ENCODE measurements around the gene TPGS1. TPM values are rescaled to one million over a fixed set of nuclear protein-coding genes. Genes with fewer than 3 reads are reported as not detected.

The TPGS1 gene
- total RNA-seq, 2 experiments from 2014 or later, result 8.9 to 9.3 TPM

- H3K9me3 Mint-ChIP-seq, result peaks cover 2% of the 10 kb centered on the region
These were observed 12.9 kb upstream of the TPGS1 start for GRCh38 chr19:494171-495080.

GRCh38 chr19:495081-495401 is 12.3 kb upstream of the TPGS1 start:
- intact Hi-C loops (cut with micrococcal nuclease), result no loop called here
- ATAC-seq (no peak), DNase-seq (no peak)
- Mint-ChIP-seq H3K4me3 (no peak overlapping the region), H3K9me3 (peaks cover 2% of the 10 kb centered on the region), H3K27ac (no peak overlapping the region), H3K27me3 (peaks cover 18% of the 10 kb centered on the region), H3K36me3 (ENCODE audit: low read depth) (no peaks in the 10 kb centered on the region), H3K4me1 (ENCODE audit: low read depth) (peaks cover 2% of the 10 kb centered on the region)
- ChIA-PET POLR2A (interaction anchor here (0.9 to 1.3 kb wide), 2 partner anchors 8 to 12 kb away, joined by 4 to 5 read pairs; partner anchors contain the start of gene TPGS1), CTCF (interaction anchor here (1.3 to 3.0 kb wide), 4 partner anchors 10 to 37 kb away, joined by 3 to 22 read pairs (median 8); partner anchors contain the start of genes CDC34 and TPGS1)
- TF ChIP-seq CTCF (IDR thresholded peaks at IDR 0.05), result no peak

More at GRCh38 chr19:494171-495080, 12.9 kb upstream of the TPGS1 start:
- Mint-ChIP-seq H3K4me1 (ENCODE audit: low read depth) (peaks cover 2% of the 10 kb centered on the region), H3K27ac (no peak overlapping the region), H3K4me3 (no peak overlapping the region), H3K27me3 (peaks cover 17% of the 10 kb centered on the region), H3K36me3 (ENCODE audit: low read depth) (no peaks in the 10 kb centered on the region)
- CTCF ChIA-PET, result interaction anchor here (1.3 to 3.0 kb wide), 5 partner anchors 10 to 38 kb away, joined by 3 to 22 read pairs (median 7); partner anchors contain the start of genes CDC34 and TPGS1
- no peak for TF ChIP-seq CTCF (IDR thresholded peaks at IDR 0.05)
- POLR2A ChIA-PET, result interaction anchor here (0.9 kb wide), 1 partner anchor 13 kb away, joined by 5 read pairs; the partner anchor contains the start of gene TPGS1
- intact Hi-C loops (cut with micrococcal nuclease), result no loop called here
- ATAC-seq (no peak), DNase-seq (no peak)

GRCh38 chr19:495402-496111 is 11.7 kb upstream of the TPGS1 start:
- ChIA-PET POLR2A (interaction anchor here (0.9 to 1.3 kb wide), 2 partner anchors 8 to 11 kb away, joined by 4 to 5 read pairs; partner anchors contain the start of gene TPGS1), CTCF (interaction anchor here (1.3 to 3.0 kb wide), 4 partner anchors 9 to 37 kb away, joined by 3 to 22 read pairs (median 8); partner anchors contain the start of genes CDC34 and TPGS1)
- Mint-ChIP-seq H3K27ac (no peak overlapping the region), H3K4me1 (ENCODE audit: low read depth) (peaks cover 2% of the 10 kb centered on the region), H3K9me3 (peaks cover 2% of the 10 kb centered on the region), H3K27me3 (peaks cover 18% of the 10 kb centered on the region), H3K36me3 (ENCODE audit: low read depth) (no peaks in the 10 kb centered on the region), H3K4me3 (no peak overlapping the region)
- ATAC-seq (peak; percentile 69), DNase-seq (peak; percentile 67)
- intact Hi-C loops (cut with micrococcal nuclease), result no loop called here
- TF ChIP-seq CTCF (IDR thresholded peaks at IDR 0.05), result peak; percentile 93

GRCh38 chr19:496112-496665 is 11.1 kb upstream of the TPGS1 start, which contains the start of gene MADCAM1:
Gene MADCAM1 (plus strand): TSS chr19:496486. CDS start chr19:496500, 14 bp downstream.
- ChIA-PET CTCF (interaction anchor here (1.3 to 3.0 kb wide), 3 partner anchors 9 to 15 kb away, joined by 7 to 22 read pairs (median 9); partner anchors contain the start of gene TPGS1), POLR2A (interaction anchor here (1.3 to 2.6 kb wide), 2 partner anchors 9 to 10 kb away, joined by 4 to 10 read pairs; no protein-coding TSS in a partner anchor)
- TF ChIP-seq CTCF (IDR thresholded peaks at IDR 0.05), result no peak
- no peak within 1 kb of the TSS for H3K27ac Mint-ChIP-seq
- peaks cover 2% of the 10 kb centered on the region for H3K4me1 Mint-ChIP-seq (ENCODE audit: low read depth)
- peaks cover 18% of the 10 kb centered on the region for H3K27me3 Mint-ChIP-seq
- H3K4me3 Mint-ChIP-seq, result no peak within 1 kb of the TSS
- peaks cover 2% of the 10 kb centered on the region for H3K9me3 Mint-ChIP-seq
- no peaks in the 10 kb centered on the region for H3K36me3 Mint-ChIP-seq (ENCODE audit: low read depth)
- DNase-seq, result no peak
- intact Hi-C loops (cut with micrococcal nuclease), result no loop called here
- no peak for ATAC-seq

Measured in activated CD8-positive, alpha-beta T cell treated with anti-CD3 and anti-CD28 coated beads for 36 hours (primary cell).